WTC11 (cell line): ENCODE measurements around the gene CCL16. TPM values are rescaled to one million over a fixed set of nuclear protein-coding genes. Genes with fewer than 3 reads are reported as not detected.

Source experiments
- ATAC-seq: fragments of 200-7000 bp; cut with Tn5 transposase; 2 replicates; pipeline ENCODE4 v1.10.0; 2021; ENCODE audit warnings: mild to moderate bottlenecking, moderate library complexity
- CTCF ChIA-PET: fragments of 300-600 bp; sonication (Branson Sonifier 250); formaldehyde crosslinking; loops from one replicate; lab custom pipeline; 2021; ENCODE audit warnings: antibody characterized with exemption; lab: Charles Lee
- POLR2A ChIA-PET: fragments of 350-600 bp; sonication (Branson Sonifier 250); formaldehyde crosslinking; loops from one replicate; lab custom pipeline; 2021; ENCODE audit warnings: antibody characterized with exemption; lab: Charles Lee
- DNase-seq: peaks from one replicate; pipeline ENCODE4 v3.0.0; 2021; ENCODE audit warnings: low spot score
- H3K27ac Mint-ChIP-seq: 2 replicates; pipeline ENCODE4 v1.8.0; 2021; ENCODE audit warnings: mixed read lengths
- H3K27me3 Mint-ChIP-seq: 2 replicates; pipeline ENCODE4 v1.8.0; 2021; ENCODE audit warnings: low read depth, mild to moderate bottlenecking, moderate library complexity, mixed read lengths
- H3K36me3 Mint-ChIP-seq: 2 replicates; pipeline ENCODE4 v1.8.0; 2021; ENCODE audit warnings: mixed read lengths
- H3K4me1 Mint-ChIP-seq: 2 replicates; pipeline ENCODE4 v1.8.0; 2022; ENCODE audit warnings: mixed read lengths
- H3K4me3 Mint-ChIP-seq: 2 replicates; pipeline ENCODE4 v1.8.0; 2021; ENCODE audit warnings: mild to moderate bottlenecking, moderate library complexity, mixed read lengths
- H3K9me3 Mint-ChIP-seq: 2 replicates; pipeline ENCODE4 v1.8.0; 2021; ENCODE audit warnings: mixed read lengths
- CBFB ChIP-seq: sonication (generic); formaldehyde crosslinking; IDR thresholded peaks from 2 replicates; pipeline ENCODE4 v1.8.1; 2022; ENCODE audit warnings: mild to moderate bottlenecking, low read depth, missing genetic modification reagents
- CREM ChIP-seq: sonication (generic); formaldehyde crosslinking; IDR thresholded peaks from 2 replicates; pipeline ENCODE4 v1.8.1; 2022; ENCODE audit warnings: mild to moderate bottlenecking, missing genetic modification reagents, moderate library complexity
- FOXK1 ChIP-seq: sonication (generic); formaldehyde crosslinking; IDR thresholded peaks from 2 replicates; pipeline ENCODE4 v1.8.0; 2022; ENCODE audit warnings: mild to moderate bottlenecking, moderate library complexity, missing genetic modification reagents
- FOXP1 ChIP-seq: sonication (generic); formaldehyde crosslinking; IDR thresholded peaks from 2 replicates; pipeline ENCODE4 v1.8.0; 2022; ENCODE audit warnings: missing genetic modification reagents, mild to moderate bottlenecking, moderate library complexity, borderline replicate concordance
- HMGA2 ChIP-seq: fragments of 250-450 bp; sonication (Bioruptor Pico); IDR thresholded peaks from 2 replicates; pipeline ENCODE4 v1.4.0; 2021; ENCODE audit warnings: mild to moderate bottlenecking, moderate library complexity
- MXD4 ChIP-seq: fragments of 250-450 bp; sonication (Bioruptor Pico); IDR thresholded peaks from 2 replicates; pipeline ENCODE4 v1.8.0; 2021; ENCODE audit warnings: mild to moderate bottlenecking, moderate library complexity, borderline replicate concordance
- NFYB ChIP-seq: sonication (generic); formaldehyde crosslinking; conservative IDR thresholded peaks from 2 replicates; pipeline ENCODE4 v1.8.0; 2022; ENCODE audit warnings: low read depth, missing genetic modification reagents
- OVOL2 ChIP-seq: fragments of 250-450 bp; sonication (Bioruptor Pico); IDR thresholded peaks from 2 replicates; pipeline ENCODE4 v1.9.0; 2021; ENCODE audit warnings: mild to moderate bottlenecking, borderline replicate concordance
- RORB ChIP-seq: fragments of 250-450 bp; sonication (Bioruptor Pico); IDR thresholded peaks from 2 replicates; pipeline ENCODE4 v1.9.0; 2021; ENCODE audit warnings: mild to moderate bottlenecking
- SOX15 ChIP-seq: fragments of 250-450 bp; sonication (Bioruptor Pico); IDR thresholded peaks from 2 replicates; pipeline ENCODE4 v1.9.0; 2021; ENCODE audit warnings: mild to moderate bottlenecking
- ZNF121 ChIP-seq: sonication (generic); formaldehyde crosslinking; IDR thresholded peaks from 2 replicates; pipeline ENCODE4 v1.8.0; 2023; ENCODE audit warnings: missing genetic modification reagents
- ZNF263 ChIP-seq: sonication (generic); formaldehyde crosslinking; IDR thresholded peaks from 2 replicates; pipeline ENCODE4 v1.8.1; 2022; ENCODE audit warnings: low read depth, mild to moderate bottlenecking, moderate library complexity, missing genetic modification reagents
- ZNF396 ChIP-seq: fragments of 250-450 bp; sonication (Bioruptor Pico); IDR thresholded peaks from 2 replicates; pipeline ENCODE4 v1.8.0; 2021; ENCODE audit warnings: mild to moderate bottlenecking, moderate library complexity, borderline replicate concordance
- ZNF416 ChIP-seq: fragments of 250-450 bp; sonication (Bioruptor Pico); IDR thresholded peaks from 2 replicates; pipeline ENCODE4 v1.9.0; 2021; ENCODE audit warnings: mild to moderate bottlenecking, inconsistent platforms
- total RNA-seq: library from RNA; stranded (reverse); gene quantifications from 3 replicates; pipeline ENCODE4 v1.2.3, GENCODE V29; 2021
- TF ChIP-seq, protein P1 (sequence below): sonication (generic); formaldehyde crosslinking; IDR thresholded peaks from 2 replicates; pipeline ENCODE4 v1.8.1; 2023; ENCODE audit warnings: mild to moderate bottlenecking, missing genetic modification reagents
- TF ChIP-seq, protein P2 (sequence below): fragments of 250-450 bp; sonication (Bioruptor Pico); IDR thresholded peaks from 2 replicates; pipeline ENCODE4 v1.9.0; 2021; ENCODE audit warnings: mild to moderate bottlenecking
- TF ChIP-seq, protein P3 (sequence below): sonication (generic); formaldehyde crosslinking; IDR thresholded peaks from 2 replicates; pipeline ENCODE4 v1.8.1; 2022; ENCODE audit warnings: mild to moderate bottlenecking, missing genetic modification reagents, moderate library complexity, borderline replicate concordance
- TF ChIP-seq, protein P4 (sequence below): sonication (generic); formaldehyde crosslinking; IDR thresholded peaks from 2 replicates; pipeline ENCODE4 v1.8.0; 2022; ENCODE audit warnings: mild to moderate bottlenecking, missing genetic modification reagents
- TF ChIP-seq, protein P5 (sequence below): fragments of 250-450 bp; sonication (Bioruptor Pico); IDR thresholded peaks from 2 replicates; pipeline ENCODE4 v1.9.0; 2021; ENCODE audit warnings: moderate library complexity, mild to moderate bottlenecking, inconsistent platforms, borderline replicate concordance
- TF ChIP-seq, protein P6 (sequence below): sonication (generic); formaldehyde crosslinking; conservative IDR thresholded peaks from 2 replicates; pipeline ENCODE4 v1.8.1; 2022; ENCODE audit warnings: mild to moderate bottlenecking, missing genetic modification reagents
- TF ChIP-seq, protein P7 (sequence below): sonication (generic); formaldehyde crosslinking; IDR thresholded peaks from 2 replicates; pipeline ENCODE4 v1.8.1; 2023; ENCODE audit warnings: mild to moderate bottlenecking, moderate library complexity, missing genetic modification reagents
- TF ChIP-seq, protein P8 (sequence below): sonication (generic); formaldehyde crosslinking; IDR thresholded peaks from 2 replicates; pipeline ENCODE4 v1.8.0; 2022; ENCODE audit warnings: mild to moderate bottlenecking, missing genetic modification reagents

CCL16 gene
- total RNA-seq, 1 experiment from 2014 or later = not detected

DNA sequence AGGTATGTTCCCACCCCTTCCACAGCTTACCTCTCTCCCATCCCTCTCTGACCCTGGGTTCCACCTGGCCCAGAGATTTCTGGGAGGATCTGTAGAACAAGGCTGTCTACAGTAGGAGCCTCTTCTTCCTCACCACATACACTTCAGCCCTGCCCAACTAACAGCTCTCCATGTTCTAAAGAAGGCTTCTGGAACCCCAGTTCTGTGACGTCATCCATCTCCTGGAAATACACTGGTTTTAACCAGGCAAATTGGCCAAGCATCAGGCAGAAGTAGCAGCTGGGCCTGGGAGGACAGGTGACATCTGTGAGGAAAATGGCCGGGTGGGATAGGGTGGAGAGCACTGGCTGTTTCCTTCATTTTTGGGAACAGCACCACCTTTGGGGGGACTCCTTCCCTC, 37.8 kb downstream of the CCL16 start, which contains the start of gene LYZL6:
Gene LYZL6 (minus strand): TSS at position 177 of the 400 bp plus-strand sequence. CDS start 4,357 bp downstream, outside the sequence.
- CTCF ChIA-PET = interaction anchor here (1.9 kb wide), 1 partner anchor 129 kb away, joined by 4 read pairs; no protein-coding TSS in a partner anchor
- H3K4me3 Mint-ChIP-seq = no peak within 1 kb of the TSS

DNA sequence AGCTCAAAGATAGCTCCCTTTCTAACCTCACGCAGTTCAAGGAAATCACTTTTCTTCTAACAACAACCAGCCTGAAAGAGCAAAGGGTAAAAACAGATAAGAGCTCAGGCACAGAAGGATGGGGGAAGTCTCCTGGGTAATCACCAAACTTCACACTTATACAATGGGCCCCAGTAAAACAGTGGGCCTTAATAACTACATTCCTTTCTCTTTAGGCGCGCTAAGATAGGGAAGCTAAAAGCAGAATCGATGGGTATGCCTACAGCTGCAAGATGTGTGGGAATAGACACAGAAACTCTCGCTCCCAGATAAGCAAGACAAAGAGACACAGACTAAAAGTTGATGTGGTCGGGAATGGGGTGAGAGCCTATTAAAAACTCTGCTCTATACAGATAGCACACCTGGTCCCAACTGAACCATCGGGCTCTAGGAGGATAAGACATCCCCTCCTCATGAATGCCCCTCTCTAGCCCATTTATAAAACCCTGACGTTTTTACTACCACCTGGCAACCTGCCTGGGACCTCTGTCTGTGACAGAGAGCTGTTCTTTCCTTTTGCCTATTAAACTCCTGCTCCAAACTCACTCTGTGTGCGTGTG, 38.6 kb downstream of the CCL16 start:
- ChIA-PET CTCF (interaction anchor here (1.2 to 1.9 kb wide), 2 partner anchors 130 to 179 kb away, joined by 4 to 5 read pairs; no protein-coding TSS in a partner anchor), POLR2A (no interaction called here)
- peaks cover 4% of the 10 kb centered on the region; the same call in 1 of the 2 replicates for H3K9me3 Mint-ChIP-seq
- H3K4me3 Mint-ChIP-seq = no peak overlapping the region
- H3K27ac Mint-ChIP-seq = no peak overlapping the region
- no peaks in the 10 kb centered on the region for H3K4me1 Mint-ChIP-seq
- H3K27me3 Mint-ChIP-seq = no peaks in the 10 kb centered on the region; the same call in 1 of the 2 replicates
- DNase-seq = no peak
- ATAC-seq = no peak
- H3K36me3 Mint-ChIP-seq = no peaks in the 10 kb centered on the region
- no peak for TF ChIP-seq FOXK1 (CRISPR knock-in tag)
- TF ChIP-seq, protein P1, sequence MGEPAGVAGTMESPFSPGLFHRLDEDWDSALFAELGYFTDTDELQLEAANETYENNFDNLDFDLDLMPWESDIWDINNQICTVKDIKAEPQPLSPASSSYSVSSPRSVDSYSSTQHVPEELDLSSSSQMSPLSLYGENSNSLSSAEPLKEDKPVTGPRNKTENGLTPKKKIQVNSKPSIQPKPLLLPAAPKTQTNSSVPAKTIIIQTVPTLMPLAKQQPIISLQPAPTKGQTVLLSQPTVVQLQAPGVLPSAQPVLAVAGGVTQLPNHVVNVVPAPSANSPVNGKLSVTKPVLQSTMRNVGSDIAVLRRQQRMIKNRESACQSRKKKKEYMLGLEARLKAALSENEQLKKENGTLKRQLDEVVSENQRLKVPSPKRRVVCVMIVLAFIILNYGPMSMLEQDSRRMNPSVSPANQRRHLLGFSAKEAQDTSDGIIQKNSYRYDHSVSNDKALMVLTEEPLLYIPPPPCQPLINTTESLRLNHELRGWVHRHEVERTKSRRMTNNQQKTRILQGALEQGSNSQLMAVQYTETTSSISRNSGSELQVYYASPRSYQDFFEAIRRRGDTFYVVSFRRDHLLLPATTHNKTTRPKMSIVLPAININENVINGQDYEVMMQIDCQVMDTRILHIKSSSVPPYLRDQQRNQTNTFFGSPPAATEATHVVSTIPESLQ (CRISPR knock-in tag) = no peak
- no peak for TF ChIP-seq FOXP1
- no peak for TF ChIP-seq ZNF263 (CRISPR knock-in tag)

More for the DNA sequence above, 37.8 kb downstream of the CCL16 start, which contains the start of gene LYZL6:
- POLR2A ChIA-PET = no interaction called here
- Mint-ChIP-seq H3K27me3 (no peaks in the 10 kb centered on the region; the same call in 1 of the 2 replicates), H3K27ac (no peak within 1 kb of the TSS), H3K9me3 (peaks cover 4% of the 10 kb centered on the region; the same call in 1 of the 2 replicates), H3K36me3 (no peaks in the 10 kb centered on the region), H3K4me1 (no peaks in the 10 kb centered on the region)
- TF ChIP-seq, protein P2, sequence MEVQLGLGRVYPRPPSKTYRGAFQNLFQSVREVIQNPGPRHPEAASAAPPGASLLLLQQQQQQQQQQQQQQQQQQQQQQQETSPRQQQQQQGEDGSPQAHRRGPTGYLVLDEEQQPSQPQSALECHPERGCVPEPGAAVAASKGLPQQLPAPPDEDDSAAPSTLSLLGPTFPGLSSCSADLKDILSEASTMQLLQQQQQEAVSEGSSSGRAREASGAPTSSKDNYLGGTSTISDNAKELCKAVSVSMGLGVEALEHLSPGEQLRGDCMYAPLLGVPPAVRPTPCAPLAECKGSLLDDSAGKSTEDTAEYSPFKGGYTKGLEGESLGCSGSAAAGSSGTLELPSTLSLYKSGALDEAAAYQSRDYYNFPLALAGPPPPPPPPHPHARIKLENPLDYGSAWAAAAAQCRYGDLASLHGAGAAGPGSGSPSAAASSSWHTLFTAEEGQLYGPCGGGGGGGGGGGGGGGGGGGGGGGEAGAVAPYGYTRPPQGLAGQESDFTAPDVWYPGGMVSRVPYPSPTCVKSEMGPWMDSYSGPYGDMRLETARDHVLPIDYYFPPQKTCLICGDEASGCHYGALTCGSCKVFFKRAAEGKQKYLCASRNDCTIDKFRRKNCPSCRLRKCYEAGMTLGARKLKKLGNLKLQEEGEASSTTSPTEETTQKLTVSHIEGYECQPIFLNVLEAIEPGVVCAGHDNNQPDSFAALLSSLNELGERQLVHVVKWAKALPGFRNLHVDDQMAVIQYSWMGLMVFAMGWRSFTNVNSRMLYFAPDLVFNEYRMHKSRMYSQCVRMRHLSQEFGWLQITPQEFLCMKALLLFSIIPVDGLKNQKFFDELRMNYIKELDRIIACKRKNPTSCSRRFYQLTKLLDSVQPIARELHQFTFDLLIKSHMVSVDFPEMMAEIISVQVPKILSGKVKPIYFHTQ (CRISPR knock-in tag) = no peak
- no peak for TF ChIP-seq CREM (CRISPR knock-in tag)
- TF ChIP-seq, protein P3, sequence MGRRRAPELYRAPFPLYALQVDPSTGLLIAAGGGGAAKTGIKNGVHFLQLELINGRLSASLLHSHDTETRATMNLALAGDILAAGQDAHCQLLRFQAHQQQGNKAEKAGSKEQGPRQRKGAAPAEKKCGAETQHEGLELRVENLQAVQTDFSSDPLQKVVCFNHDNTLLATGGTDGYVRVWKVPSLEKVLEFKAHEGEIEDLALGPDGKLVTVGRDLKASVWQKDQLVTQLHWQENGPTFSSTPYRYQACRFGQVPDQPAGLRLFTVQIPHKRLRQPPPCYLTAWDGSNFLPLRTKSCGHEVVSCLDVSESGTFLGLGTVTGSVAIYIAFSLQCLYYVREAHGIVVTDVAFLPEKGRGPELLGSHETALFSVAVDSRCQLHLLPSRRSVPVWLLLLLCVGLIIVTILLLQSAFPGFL (CRISPR knock-in tag) = no peak
- TF ChIP-seq MXD4 (CRISPR knock-in tag) = no peak
- TF ChIP-seq, protein P4, sequence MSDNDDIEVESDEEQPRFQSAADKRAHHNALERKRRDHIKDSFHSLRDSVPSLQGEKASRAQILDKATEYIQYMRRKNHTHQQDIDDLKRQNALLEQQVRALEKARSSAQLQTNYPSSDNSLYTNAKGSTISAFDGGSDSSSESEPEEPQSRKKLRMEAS (CRISPR knock-in tag) = no peak
- no peak for TF ChIP-seq ZNF121 (CRISPR knock-in tag)
- no peak for TF ChIP-seq HMGA2 (CRISPR knock-in tag)
- no peak for TF ChIP-seq ZNF416 (CRISPR knock-in tag)
- no peak for TF ChIP-seq OVOL2 (CRISPR knock-in tag)
- TF ChIP-seq SOX15 = no peak
- TF ChIP-seq, protein P5, sequence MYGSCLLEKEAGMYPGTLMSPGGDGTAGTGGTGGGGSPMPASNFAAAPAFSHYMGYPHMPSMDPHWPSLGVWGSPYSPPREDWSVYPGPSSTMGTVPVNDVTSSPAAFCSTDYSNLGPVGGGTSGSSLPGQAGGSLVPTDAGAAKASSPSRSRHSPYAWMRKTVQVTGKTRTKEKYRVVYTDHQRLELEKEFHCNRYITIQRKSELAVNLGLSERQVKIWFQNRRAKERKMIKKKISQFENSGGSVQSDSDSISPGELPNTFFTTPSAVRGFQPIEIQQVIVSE (CRISPR knock-in tag) = no peak
- TF ChIP-seq ZNF396 (CRISPR knock-in tag) = no peak
- TF ChIP-seq CBFB (CRISPR knock-in tag) = no peak
- TF ChIP-seq RORB = no peak
- TF ChIP-seq, protein P6, sequence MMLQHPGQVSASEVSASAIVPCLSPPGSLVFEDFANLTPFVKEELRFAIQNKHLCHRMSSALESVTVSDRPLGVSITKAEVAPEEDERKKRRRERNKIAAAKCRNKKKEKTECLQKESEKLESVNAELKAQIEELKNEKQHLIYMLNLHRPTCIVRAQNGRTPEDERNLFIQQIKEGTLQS = no peak
- TF ChIP-seq, protein P7, sequence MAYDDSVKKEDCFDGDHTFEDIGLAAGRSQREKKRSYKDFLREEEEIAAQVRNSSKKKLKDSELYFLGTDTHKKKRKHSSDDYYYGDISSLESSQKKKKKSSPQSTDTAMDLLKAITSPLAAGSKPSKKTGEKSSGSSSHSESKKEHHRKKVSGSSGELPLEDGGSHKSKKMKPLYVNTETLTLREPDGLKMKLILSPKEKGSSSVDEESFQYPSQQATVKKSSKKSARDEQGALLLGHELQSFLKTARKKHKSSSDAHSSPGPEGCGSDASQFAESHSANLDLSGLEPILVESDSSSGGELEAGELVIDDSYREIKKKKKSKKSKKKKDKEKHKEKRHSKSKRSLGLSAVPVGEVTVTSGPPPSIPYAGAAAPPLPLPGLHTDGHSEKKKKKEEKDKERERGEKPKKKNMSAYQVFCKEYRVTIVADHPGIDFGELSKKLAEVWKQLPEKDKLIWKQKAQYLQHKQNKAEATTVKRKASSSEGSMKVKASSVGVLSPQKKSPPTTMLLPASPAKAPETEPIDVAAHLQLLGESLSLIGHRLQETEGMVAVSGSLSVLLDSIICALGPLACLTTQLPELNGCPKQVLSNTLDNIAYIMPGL = no peak
- TF ChIP-seq, protein P8, sequence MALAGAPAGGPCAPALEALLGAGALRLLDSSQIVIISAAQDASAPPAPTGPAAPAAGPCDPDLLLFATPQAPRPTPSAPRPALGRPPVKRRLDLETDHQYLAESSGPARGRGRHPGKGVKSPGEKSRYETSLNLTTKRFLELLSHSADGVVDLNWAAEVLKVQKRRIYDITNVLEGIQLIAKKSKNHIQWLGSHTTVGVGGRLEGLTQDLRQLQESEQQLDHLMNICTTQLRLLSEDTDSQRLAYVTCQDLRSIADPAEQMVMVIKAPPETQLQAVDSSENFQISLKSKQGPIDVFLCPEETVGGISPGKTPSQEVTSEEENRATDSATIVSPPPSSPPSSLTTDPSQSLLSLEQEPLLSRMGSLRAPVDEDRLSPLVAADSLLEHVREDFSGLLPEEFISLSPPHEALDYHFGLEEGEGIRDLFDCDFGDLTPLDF (CRISPR knock-in tag) = no peak
- TF ChIP-seq NFYB (CRISPR knock-in tag) = no peak
- DNase-seq (no peak), ATAC-seq (no peak)
